ENCODE measurements around the gene CXCR2.

DNA sequence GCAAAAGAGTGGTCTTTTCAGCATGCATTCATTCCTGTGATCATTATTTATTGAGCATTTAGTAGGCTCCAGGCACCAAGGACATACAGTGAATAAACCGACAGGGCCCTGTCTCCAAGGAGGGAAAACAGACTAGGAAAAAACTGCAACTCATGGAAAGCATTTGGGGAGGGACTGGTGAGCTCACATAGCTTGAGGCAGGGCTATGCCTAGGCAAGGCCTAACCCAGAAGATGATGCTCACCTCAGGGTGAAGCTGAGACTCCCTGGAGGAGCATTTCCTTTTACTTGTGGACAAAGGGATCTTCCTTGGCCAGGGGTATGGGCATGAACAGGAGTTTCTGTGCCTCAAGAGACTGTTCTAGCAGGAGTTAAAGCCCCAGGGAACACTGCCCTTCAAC is 37.0 kb downstream of the CXCR2 start:
- TF ChIP-seq, protein P1, sequence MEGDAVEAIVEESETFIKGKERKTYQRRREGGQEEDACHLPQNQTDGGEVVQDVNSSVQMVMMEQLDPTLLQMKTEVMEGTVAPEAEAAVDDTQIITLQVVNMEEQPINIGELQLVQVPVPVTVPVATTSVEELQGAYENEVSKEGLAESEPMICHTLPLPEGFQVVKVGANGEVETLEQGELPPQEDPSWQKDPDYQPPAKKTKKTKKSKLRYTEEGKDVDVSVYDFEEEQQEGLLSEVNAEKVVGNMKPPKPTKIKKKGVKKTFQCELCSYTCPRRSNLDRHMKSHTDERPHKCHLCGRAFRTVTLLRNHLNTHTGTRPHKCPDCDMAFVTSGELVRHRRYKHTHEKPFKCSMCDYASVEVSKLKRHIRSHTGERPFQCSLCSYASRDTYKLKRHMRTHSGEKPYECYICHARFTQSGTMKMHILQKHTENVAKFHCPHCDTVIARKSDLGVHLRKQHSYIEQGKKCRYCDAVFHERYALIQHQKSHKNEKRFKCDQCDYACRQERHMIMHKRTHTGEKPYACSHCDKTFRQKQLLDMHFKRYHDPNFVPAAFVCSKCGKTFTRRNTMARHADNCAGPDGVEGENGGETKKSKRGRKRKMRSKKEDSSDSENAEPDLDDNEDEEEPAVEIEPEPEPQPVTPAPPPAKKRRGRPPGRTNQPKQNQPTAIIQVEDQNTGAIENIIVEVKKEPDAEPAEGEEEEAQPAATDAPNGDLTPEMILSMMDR (IDR thresholded peaks at IDR 0.05), result no peak
- no peak for TF ChIP-seq POLR2A (IDR thresholded peaks at IDR 0.05)
